Fibroblast of the aortic adventitia (primary cell): ENCODE measurements around the gene AKAP9. TPM values are rescaled to one million over a fixed set of nuclear protein-coding genes. Genes with fewer than 3 reads are reported as not detected.
A peak's percentile ranks its signal among the peaks of the same experiment; 100 is the strongest.

Source experiments
- DNase-seq: peaks from one replicate; pipeline ENCODE4 v3.0.0-alpha.2; 2010; ENCODE audit warnings: low read depth
- H3K4me3 ChIP-seq: 2 replicates; pipeline ENCODE4 v1.5.1; 2011; ENCODE audit warnings: low read depth, mild to moderate bottlenecking, control low read depth, low read length, moderate library complexity
- CTCF ChIP-seq: IDR thresholded peaks from 2 replicates; pipeline ENCODE4 v1.5.1; 2011; ENCODE audit warnings: mild to moderate bottlenecking, low read length, control low read depth, inconsistent platforms; ENCODE audit not compliant: insufficient read depth
- total RNA-seq: library from RNA; depleted of rRNA; stranded (reverse); fragments of >200 nt; gene quantifications from 2 replicates; pipeline ENCODE4 v1.2.3, GENCODE V29; 2012; ENCODE audit warnings: low replicate concordance

The AKAP9 gene
- total RNA-seq, 1 donor = 53.3 TPM

GRCh38 chr7:92028226-92028625, 87.6 kb downstream of the AKAP9 start:
- DNase-seq = no peak
- no peak for TF ChIP-seq CTCF
- no peak overlapping the region for H3K4me3 ChIP-seq

- H3K4me3 ChIP-seq = no peak overlapping the region
- DNase-seq = no peak
- TF ChIP-seq CTCF = no peak
Observed at GRCh38 chr7:92028686-92029085, 88.0 kb downstream of the AKAP9 start.

- TF ChIP-seq CTCF = no peak
- no peak overlapping the region for H3K4me3 ChIP-seq
- DNase-seq = peak; percentile 74
Observed at GRCh38 chr7:92034116-92034515, 93.5 kb downstream of the AKAP9 start.

- H3K4me3 ChIP-seq = no peak overlapping the region
- DNase-seq = no peak
- no peak for TF ChIP-seq CTCF
Observed at GRCh38 chr7:92035576-92035975, 94.9 kb downstream of the AKAP9 start.

- DNase-seq = no peak
- TF ChIP-seq CTCF = no peak
- no peak overlapping the region for H3K4me3 ChIP-seq
Observed at GRCh38 chr7:92039900-92040299, 99.2 kb downstream of the AKAP9 start.

GRCh38 chr7:92042056-92042737, 101.5 kb downstream of the AKAP9 start:
- TF ChIP-seq CTCF = no peak
- H3K4me3 ChIP-seq = no peak overlapping the region
- no peak for DNase-seq

- no peak for TF ChIP-seq CTCF
- no peak overlapping the region for H3K4me3 ChIP-seq
- no peak for DNase-seq
Observed at GRCh38 chr7:92043098-92043497, 102.4 kb downstream of the AKAP9 start.
